GM12878 (cell line): Measurements from ENCODE around the gene MEMO1. TPM values are rescaled to one million over a fixed set of nuclear protein-coding genes. Genes with fewer than 3 reads are reported as not detected.
A peak's percentile ranks its signal among the peaks of the same experiment; 100 is the strongest.

ENCODE experiments used
- BACH1 ChIP-seq: fragments of 450-650 bp; IDR thresholded peaks from 2 replicates; pipeline ENCODE4 v1.6.1; 2017; ENCODE audit warnings: mild to moderate bottlenecking, borderline replicate concordance
- BHLHE40 ChIP-seq, 2 experiments: fragments of 450-650 bp in 1 of 2; IDR thresholded peaks; 2 replicates each; pipeline ENCODE4 v1.6.1; 2011 to 2017; ENCODE audit warnings: low read depth in 2 of 2, borderline replicate concordance in 1 of 2, improper control_type of control experiment in 1 of 2, low read length in 1 of 2, mild to moderate bottlenecking in 1 of 2
- CREB1 ChIP-seq: IDR thresholded peaks from 2 replicates; pipeline ENCODE4 v1.6.1; 2012; ENCODE audit warnings: low read depth, mild to moderate bottlenecking, inconsistent platforms
- DPF2 ChIP-seq: fragments of 450-650 bp; IDR thresholded peaks from 2 replicates; pipeline ENCODE4 v1.6.1; 2017; ENCODE audit warnings: mild to moderate bottlenecking
- KLF5 ChIP-seq: fragments of 450-650 bp; IDR thresholded peaks from 2 replicates; pipeline ENCODE4 v1.6.1; 2014; ENCODE audit warnings: mild to moderate bottlenecking; ENCODE audit not compliant: partially characterized antibody
- MYC ChIP-seq: IDR thresholded peaks from 2 replicates; pipeline ENCODE4 v1.6.1; 2011; ENCODE audit warnings: mild to moderate bottlenecking, low read length, moderate library complexity, inconsistent platforms; ENCODE audit not compliant: insufficient read depth, insufficient replicate concordance, insufficient read length, severe bottlenecking
- NR2F1 ChIP-seq: fragments of 450-650 bp; conservative IDR thresholded peaks from 2 replicates; pipeline ENCODE4 v1.6.1; 2017; ENCODE audit warnings: mild to moderate bottlenecking
- POLR2AphosphoS2 ChIP-seq: IDR thresholded peaks from 2 replicates; pipeline ENCODE4 v1.6.1; 2011; ENCODE audit warnings: low read depth, mild to moderate bottlenecking, low read length, improper control_type of control experiment, moderate library complexity
- RAD51 ChIP-seq: fragments of 450-650 bp; IDR thresholded peaks from 2 replicates; pipeline ENCODE4 v1.6.1; 2016; ENCODE audit warnings: moderate library complexity, mild to moderate bottlenecking, inconsistent platforms
- RB1 ChIP-seq: fragments of 450-650 bp; formaldehyde crosslinking; IDR thresholded peaks from 2 replicates; pipeline ENCODE4 v1.6.1; 2017; ENCODE audit warnings: mild to moderate bottlenecking, borderline replicate concordance
- polyA plus RNA-seq, 11 experiments: library from polyadenylated mRNA; depleted of rRNA in 4 of 11; unstranded in 6 of 11; stranded (reverse) in 5 of 11; fragments of >200 nt; fragmentation: Nextera tagmentation in 4 of 11; fragmentation: Illumina TruSeq in 1 of 11; extraction: Ambion mirVana in 4 of 11; extraction: Trizol in 1 of 11; gene quantifications; 1 replicate in 1 of 11; 2 replicates in 10 of 11; pipeline versions ENCODE4 v1.2.1 to v1.2.3, GENCODE V29; 2011 to 2016; ENCODE audit warnings: inconsistent platforms in 2 of 11, missing spikeins in 2 of 11, low read depth in 1 of 11
- total RNA-seq, 4 experiments: library from RNA; depleted of rRNA in 3 of 4; stranded (reverse); fragments of >200 nt in 3 of 4; fragmentation: Illumina TruSeq in 1 of 4; extraction: Trizol in 1 of 4; gene quantifications; 2 replicates each; pipeline versions ENCODE4 v1.2.1 to v1.2.3, GENCODE V29; 2013 to 2021
- TF ChIP-seq, protein P1 (sequence below): fragments of 450-650 bp; conservative IDR thresholded peaks from 2 replicates; pipeline ENCODE4 v1.6.1; 2017; ENCODE audit warnings: mild to moderate bottlenecking, moderate library complexity
- TF ChIP-seq, protein P2 (sequence below): fragments of 150-350 bp; IDR thresholded peaks from 2 replicates; pipeline ENCODE4 v1.6.1; 2016; ENCODE audit warnings: low read depth, low read length
- TF ChIP-seq, protein P3 (sequence below): fragments of 150-350 bp; IDR thresholded peaks from 2 replicates; pipeline ENCODE4 v1.6.1; 2014; ENCODE audit warnings: mild to moderate bottlenecking, low read depth, low read length

The MEMO1 gene
- total and polyA plus RNA-seq, 10 of the 15 experiments (the other 5 are each of a cell fraction or from before 2014, with no cell fraction given): 39.8 to 99.1 (median 72.2) TPM

DNA sequence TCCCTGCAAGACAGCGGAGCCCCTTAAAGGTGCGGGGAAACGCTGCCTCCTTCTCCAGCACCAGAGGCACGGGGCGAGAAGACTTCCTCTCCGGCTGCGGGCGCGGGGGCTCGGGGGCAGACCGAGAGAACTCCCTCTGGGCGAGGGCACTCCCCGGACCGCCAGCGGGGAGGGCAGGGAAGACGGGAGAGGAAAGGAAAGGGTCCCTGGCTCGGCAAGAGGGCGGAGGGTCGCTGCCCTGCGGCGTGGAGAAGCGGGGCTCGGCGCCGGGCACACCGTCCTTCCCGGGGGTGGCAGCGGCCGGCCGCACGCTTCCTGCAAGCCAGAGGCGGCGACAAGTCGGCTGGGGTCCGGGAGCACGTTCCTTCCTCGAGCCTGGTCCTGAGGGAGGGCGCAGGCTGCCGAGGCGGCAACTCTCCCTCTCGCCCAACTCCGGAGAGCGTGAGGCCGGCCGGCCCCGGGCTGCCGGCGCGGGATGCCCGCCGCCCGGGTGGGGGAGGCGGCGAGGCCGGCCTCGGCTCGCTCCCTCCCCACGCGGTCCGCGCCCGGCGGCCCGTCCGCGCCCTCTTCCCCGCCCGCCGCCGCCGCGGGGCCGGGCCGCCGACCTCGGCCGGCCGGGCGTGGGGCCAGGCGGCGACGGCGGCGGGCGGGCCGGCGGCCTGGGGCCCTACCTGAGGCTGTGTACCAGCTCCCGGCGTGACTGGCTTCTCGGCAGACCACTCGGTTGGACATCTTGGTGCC, 1.1 kb downstream of the MEMO1 start (continued):
- TF ChIP-seq BACH1 (peak; percentile 55), KLF5 (no peak), NR2F1 (peak; percentile 35), CREB1 (no peak), POLR2AphosphoS2 (no peak), BHLHE40 (IDR thresholded peaks at IDR 0.05; ENCODE audit: borderline replicate concordance in 1 of 2, low read depth in 2 of 2, low read length in 1 of 2) (peak in 1 of 2 experiments; percentile 39; a peak in 1 of 4 replicates), RB1 (peak; percentile 16; the same call in 1 of the 2 replicates), DPF2 (peak; percentile 55; the same call in 1 of the 2 replicates), MYC (peak; percentile 24), RAD51 (no peak)
- TF ChIP-seq, protein P1, sequence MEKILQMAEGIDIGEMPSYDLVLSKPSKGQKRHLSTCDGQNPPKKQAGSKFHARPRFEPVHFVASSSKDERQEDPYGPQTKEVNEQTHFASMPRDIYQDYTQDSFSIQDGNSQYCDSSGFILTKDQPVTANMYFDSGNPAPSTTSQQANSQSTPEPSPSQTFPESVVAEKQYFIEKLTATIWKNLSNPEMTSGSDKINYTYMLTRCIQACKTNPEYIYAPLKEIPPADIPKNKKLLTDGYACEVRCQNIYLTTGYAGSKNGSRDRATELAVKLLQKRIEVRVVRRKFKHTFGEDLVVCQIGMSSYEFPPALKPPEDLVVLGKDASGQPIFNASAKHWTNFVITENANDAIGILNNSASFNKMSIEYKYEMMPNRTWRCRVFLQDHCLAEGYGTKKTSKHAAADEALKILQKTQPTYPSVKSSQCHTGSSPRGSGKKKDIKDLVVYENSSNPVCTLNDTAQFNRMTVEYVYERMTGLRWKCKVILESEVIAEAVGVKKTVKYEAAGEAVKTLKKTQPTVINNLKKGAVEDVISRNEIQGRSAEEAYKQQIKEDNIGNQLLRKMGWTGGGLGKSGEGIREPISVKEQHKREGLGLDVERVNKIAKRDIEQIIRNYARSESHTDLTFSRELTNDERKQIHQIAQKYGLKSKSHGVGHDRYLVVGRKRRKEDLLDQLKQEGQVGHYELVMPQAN: peak; percentile 59
- TF ChIP-seq, protein P2, sequence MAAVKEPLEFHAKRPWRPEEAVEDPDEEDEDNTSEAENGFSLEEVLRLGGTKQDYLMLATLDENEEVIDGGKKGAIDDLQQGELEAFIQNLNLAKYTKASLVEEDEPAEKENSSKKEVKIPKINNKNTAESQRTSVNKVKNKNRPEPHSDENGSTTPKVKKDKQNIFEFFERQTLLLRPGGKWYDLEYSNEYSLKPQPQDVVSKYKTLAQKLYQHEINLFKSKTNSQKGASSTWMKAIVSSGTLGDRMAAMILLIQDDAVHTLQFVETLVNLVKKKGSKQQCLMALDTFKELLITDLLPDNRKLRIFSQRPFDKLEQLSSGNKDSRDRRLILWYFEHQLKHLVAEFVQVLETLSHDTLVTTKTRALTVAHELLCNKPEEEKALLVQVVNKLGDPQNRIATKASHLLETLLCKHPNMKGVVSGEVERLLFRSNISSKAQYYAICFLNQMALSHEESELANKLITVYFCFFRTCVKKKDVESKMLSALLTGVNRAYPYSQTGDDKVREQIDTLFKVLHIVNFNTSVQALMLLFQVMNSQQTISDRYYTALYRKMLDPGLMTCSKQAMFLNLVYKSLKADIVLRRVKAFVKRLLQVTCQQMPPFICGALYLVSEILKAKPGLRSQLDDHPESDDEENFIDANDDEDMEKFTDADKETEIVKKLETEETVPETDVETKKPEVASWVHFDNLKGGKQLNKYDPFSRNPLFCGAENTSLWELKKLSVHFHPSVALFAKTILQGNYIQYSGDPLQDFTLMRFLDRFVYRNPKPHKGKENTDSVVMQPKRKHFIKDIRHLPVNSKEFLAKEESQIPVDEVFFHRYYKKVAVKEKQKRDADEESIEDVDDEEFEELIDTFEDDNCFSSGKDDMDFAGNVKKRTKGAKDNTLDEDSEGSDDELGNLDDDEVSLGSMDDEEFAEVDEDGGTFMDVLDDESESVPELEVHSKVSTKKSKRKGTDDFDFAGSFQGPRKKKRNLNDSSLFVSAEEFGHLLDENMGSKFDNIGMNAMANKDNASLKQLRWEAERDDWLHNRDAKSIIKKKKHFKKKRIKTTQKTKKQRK: no peak
- TF ChIP-seq, protein P3, sequence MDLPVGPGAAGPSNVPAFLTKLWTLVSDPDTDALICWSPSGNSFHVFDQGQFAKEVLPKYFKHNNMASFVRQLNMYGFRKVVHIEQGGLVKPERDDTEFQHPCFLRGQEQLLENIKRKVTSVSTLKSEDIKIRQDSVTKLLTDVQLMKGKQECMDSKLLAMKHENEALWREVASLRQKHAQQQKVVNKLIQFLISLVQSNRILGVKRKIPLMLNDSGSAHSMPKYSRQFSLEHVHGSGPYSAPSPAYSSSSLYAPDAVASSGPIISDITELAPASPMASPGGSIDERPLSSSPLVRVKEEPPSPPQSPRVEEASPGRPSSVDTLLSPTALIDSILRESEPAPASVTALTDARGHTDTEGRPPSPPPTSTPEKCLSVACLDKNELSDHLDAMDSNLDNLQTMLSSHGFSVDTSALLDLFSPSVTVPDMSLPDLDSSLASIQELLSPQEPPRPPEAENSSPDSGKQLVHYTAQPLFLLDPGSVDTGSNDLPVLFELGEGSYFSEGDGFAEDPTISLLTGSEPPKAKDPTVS: no peak
